HK-2 (cell line): Measurements from ENCODE around the gene IL2RG.
A peak's percentile ranks its signal among the peaks of the same experiment; 100 is the strongest.

Experiments used
- DNase-seq: peaks from one replicate; pipeline ENCODE4 v3.0.0-alpha.2; 2018; ENCODE audit not compliant: unreplicated experiment

The IL2RG gene

DNA sequence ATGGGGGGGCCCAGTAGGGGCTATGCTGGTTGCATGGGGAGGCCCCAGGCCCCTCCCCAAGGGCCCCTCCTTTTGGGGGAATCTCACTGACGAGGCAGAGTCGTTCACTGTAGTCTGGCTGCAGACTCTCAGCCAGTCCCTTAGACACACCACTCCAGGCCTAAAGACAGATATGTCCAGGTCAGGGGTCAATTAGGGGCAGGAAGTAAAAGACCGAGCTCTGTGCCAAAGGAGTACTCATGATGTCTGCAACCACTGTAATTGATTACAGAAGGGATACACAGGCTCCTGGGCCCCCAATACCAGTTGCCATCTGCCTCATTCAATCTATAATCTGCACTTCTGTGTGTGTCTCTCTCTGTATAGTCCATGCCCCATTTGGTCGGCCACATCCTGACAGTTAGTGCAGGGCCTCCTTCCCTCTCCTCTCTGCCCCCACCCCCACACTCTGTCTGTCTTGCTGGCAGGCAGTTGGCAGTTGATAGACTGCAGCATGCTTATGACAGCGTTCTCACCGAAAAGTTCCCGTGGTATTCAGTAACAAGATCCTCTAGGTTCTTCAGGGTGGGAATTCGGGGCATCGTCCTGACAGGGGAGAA lies 3.5 kb downstream of the IL2RG start:
- no peak for DNase-seq

DNA sequence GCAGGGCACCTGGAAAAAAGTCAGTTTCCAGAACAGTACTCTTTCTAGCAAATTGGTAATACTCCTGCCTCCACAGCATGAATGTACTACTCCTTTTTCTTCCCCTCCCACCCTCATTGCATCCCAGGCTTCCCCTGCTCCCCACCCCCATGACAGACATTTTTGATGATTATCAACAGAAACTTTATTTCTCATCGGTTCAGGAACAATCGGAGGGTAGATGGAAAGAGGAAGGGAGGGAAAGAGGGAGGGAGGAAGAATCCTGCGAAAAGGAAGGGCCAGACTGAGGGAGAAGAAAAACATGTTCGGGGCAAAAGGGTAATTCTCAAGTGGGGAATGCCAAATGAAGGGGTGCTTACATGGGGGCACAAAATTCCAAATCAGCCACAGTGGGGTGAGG lies 4.1 kb downstream of the IL2RG start:
- DNase-seq: no peak

DNA sequence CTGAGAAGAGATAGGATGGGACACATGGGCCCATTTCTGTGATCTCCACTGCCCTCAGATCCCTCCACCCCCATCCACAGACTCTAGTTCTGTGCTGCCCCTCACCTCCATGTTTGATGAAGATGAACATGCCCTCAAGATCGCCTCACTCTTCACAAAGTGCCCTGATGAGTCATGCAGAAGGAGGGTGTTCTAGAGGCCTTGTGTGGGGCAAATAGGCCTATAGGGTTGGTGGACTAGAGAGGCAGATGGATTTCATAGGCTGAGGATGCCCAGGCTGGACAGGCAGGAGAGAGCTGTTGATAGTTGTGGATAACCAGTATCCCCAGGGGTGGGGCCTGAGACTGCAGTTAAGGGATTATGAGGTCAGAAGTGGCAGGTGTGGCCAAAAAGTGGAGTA lies 5.0 kb downstream of the IL2RG start, which contains the start of gene CXorf65:
Gene CXorf65, minus strand, starts transcription at position 314 of the 400 bp plus-strand sequence. Its CDS starts 184 bp downstream, at position 130.
- DNase-seq: no peak

DNA sequence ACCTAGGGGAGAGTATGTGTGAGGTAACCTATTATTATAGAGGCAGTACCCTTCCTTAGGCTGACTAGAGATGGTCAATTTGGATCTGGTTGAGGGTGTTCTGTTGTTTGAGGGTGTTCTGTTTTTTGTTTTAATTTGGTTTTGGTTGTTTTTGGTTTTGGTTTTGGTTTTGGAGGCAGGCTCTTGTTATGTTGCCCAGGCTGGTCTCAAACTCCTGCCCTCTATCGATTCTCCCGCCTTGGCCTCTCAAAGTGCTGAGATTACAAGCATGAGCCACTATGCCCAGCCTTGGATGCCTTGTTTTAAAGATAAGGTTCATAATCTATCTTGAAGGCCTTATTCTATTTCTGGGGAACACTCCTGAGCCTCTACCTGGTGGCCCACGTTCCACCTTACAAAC lies 5.7 kb downstream of the IL2RG start:
- DNase-seq: no peak

DNA sequence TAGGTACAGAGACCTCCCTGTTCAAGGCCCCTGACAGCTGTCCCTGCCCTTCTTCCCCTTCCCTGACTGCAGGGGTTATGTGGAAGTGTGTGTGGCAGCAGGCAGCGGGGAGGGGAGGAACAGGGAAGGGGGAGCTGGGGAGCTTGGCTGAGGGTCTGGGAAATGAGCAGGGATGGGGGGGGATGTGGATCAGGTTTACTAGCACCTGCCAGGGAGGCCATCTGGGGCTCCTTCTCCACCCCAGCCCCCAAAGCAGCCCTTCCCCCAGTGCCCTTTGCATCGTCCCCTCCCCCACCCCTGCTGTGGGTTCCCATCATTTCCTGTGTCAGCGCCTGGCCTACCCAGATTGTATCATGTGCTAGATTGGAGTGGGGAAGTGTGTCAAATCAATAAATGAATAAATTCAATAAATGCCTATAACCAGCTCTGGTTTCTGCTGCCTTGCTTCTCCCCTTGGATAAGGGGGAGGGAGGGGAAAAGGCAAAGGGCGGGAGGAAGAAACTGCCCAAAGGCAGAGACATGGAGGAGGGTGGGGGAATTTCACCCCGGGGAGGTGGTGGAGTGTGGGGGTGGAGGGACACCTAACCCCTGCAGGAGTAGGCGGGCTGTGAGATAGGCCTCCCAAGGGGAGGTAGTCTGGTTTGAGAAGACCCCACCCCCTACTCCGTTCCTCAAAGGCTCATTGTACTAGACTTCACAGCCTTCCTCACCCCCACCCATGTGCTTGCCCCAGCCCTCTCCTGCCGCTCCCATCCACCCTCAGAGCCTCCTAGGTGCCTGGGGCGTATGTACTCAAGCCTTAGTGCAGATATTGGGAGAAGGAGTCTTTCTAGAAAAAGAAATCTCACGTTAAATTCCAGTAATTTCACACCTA lies 8.0 kb downstream of the IL2RG start:
- DNase-seq: no peak

DNA sequence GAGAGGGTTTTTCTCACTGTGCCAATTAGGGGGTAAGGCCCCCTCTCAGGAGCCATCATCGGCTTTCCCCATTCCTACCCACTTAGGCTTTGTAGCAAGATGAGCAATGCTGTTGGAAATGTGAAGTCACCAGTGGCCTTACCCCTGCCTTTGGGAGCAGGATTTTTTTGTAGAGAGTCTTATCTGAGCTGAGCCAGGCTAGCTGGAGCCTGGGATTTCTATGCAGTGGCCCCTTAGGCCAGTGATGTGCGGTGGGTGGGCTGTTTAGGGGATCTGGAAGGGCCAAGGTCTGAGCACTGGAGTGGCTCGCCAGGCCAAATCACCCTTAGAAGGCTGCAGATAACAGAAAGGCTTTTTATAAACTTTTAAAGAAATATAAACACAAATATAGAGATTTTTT lies 9.1 kb downstream of the IL2RG start:
- DNase-seq: no peak

DNA sequence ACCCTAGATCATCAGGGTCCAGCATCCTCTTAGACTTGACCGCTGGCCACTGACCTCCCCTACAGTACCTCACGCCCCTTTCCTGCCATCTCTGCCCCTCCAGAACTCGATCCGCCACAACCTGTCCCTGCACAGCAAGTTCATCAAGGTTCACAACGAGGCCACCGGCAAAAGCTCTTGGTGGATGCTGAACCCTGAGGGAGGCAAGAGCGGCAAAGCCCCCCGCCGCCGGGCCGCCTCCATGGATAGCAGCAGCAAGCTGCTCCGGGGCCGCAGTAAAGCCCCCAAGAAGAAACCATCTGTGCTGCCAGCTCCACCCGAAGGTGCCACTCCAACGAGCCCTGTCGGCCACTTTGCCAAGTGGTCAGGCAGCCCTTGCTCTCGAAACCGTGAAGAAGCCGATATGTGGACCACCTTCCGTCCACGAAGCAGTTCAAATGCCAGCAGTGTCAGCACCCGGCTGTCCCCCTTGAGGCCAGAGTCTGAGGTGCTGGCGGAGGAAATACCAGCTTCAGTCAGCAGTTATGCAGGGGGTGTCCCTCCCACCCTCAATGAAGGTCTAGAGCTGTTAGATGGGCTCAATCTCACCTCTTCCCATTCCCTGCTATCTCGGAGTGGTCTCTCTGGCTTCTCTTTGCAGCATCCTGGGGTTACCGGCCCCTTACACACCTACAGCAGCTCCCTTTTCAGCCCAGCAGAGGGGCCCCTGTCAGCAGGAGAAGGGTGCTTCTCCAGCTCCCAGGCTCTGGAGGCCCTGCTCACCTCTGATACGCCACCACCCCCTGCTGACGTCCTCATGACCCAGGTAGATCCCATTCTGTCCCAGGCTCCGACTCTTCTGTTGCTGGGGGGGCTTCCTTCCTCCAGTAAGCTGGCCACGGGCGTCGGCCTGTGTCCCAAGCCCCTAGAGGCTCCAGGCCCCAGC lies 10.5 kb downstream of the IL2RG start:
- DNase-seq: no peak

DNA sequence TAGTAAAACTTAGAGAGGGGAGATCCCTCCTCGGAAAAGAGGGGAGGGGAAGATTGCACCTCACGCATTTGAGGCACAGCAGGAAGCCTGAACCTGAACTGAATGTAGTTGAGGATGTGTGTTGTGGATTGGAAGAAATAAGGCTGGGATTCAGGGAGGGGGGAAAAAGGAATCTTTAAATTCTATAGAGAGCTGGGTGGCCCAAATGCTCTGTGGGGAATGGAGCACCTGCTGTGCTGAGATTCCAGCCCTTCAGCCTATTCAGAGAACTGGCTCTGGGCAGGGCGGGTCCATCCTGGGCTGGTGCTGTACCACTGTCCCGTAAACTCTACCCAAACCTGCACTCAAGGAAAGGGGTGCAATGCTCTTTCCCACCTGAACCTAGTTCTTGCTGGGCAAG lies 11.6 kb downstream of the IL2RG start:
- DNase-seq: no peak

DNA sequence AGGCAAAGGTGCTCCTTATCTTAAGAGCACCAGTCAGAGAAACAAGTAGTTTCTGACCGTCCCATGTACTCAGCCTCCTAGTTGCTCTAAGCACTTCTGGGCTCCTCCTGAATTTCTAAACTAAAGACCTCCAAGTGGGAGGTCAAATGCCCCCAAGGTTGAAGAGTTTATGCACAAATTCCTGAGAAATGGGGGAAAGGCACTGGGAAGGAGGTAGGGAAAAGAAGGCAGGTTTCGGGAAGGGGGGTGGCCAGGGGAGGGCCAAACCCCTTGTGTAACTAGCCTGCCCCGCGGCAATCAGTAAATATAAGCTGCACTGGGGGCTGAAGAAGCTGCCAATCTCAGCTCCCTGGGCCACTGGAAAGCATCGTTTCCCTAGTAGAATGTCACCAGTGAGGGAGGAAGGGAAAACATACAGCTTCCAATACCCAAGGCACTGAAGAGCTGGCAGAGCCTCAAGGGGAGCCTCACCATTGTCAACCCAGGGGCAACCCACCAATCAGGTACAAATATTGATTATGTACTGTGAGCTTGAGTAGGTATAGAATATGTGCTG lies 12.3 kb downstream of the IL2RG start:
- no peak for DNase-seq

DNA sequence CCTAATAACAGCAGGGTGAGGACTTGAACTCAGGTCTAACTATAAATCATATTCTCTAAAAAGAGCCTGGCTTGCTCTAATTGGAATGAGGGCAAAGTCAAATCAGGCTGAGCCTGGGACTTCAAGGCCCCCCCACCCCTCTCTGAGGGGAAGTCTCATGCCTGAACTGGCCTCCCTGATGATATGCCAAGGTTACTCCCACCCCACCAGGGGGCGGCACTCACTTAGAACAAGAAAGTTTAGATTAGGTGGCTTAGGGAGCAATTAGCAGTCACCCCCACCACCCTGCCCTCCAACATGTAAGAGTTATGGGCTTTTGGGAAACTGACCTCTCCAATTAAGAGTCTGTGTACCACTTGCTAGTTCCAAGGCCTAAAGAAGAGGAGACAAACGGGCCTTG lies 13.1 kb downstream of the IL2RG start:
- DNase-seq: peak; percentile 25

DNA sequence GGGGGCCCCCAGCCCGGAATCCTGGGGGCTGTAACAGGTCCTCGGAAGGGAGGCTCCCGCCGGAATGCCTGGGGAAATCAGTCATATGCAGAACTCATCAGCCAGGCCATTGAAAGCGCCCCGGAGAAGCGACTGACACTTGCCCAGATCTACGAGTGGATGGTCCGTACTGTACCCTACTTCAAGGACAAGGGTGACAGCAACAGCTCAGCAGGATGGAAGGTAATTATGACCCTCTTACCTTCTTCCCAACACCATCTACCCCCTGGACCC lies 14.7 kb downstream of the IL2RG start:
- DNase-seq: no peak

DNA sequence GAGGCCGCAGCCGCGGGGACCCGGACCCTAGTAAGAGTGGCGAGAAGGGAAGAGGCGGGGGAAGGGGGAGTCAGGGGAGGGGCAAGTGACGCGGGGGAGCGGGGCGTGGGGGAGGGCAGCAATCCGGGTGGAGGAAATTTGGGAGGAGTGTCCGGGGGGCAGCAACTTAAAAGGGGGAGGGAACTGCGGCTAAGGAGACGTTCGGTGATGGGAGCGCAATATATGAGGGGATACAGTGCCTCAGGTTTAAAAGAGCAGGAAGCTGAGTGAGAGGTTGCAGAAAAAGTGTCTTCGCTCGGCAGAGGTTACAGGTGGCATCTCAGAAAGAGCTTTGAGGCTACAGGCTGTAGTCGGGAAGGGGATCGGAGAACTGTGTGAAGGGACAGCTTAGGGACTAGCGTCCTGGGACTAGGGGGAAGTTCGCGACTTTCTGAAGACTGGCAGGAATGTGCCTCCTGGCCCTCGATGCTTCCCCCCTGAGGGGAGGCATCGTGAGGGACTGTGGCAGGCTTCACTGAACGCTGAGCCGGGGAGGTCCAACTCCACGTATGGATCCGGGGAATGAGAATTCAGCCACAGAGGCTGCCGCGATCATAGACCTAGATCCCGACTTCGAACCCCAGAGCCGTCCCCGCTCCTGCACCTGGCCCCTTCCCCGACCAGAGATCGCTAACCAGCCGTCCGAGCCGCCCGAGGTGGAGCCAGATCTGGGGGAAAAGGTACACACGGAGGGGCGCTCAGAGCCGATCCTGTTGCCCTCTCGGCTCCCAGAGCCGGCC lies 15.2 kb downstream of the IL2RG start:
- peak; percentile 20 for DNase-seq

DNA sequence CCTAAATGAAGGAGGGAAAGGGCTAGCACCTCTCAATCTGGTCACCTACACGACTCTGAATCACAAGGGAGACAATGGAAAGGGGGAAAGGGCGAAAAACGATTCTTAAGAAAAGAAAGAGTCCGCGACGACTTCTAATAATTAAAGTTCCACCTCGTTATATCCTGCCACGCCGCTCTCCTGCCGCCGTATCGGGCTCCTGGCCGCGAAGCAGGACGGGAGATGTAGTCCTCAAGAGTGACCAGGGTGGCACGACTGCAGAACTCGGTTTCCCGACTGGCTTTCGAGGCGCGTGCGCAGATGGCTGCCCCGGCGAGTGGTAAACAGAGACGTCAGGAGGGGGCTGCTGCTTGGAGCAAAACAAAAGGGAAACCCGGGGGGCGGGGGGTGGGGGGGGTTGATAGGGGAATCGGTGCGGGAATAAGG lies 15.8 kb downstream of the IL2RG start, which contains the start of gene FOXO4:
Gene FOXO4, plus strand, starts transcription at position 297 of the 426 bp plus-strand sequence. CDS start 678 bp downstream, outside the sequence.
- peak; percentile 86 for DNase-seq

DNA sequence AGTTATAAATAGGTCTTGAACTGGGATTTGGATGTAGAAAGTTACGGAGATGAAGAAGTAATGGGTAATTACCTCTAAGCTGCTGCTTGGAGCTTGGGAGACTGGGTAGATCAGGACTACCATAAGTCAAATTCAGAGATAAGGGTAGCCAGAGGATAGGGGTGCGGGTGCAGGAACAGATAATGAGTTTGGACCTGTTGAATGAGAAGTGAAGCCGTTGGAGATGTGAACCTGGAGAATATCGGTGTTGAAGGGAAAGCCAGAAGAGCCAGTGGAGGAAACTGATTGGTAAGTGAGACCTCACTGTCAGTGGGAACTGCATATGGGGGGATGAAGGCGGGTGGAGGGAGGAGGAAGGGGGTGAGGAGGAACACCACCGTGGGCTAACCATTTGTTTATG lies 16.3 kb downstream of the IL2RG start:
- no peak for DNase-seq

DNA sequence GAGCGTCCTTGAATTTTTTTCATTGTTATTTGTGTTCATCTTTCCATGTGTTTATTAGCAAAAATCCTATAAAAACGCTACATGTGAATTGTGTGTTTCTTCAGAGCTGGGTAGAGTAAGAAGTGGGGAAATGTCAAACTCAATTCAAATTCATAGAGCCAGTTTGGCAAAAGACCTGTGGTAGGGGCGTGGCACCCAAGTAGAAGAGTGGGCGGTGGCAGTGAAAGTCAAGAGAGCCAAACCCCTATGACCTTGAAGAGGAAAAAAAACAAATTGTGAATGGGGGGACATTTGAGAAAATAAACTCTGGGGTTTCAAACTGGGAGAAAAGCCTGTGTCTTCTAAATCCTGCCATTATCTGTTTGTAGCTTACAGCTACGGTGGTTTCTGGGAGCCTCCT lies 20.1 kb downstream of the IL2RG start:
- DNase-seq: no peak

DNA sequence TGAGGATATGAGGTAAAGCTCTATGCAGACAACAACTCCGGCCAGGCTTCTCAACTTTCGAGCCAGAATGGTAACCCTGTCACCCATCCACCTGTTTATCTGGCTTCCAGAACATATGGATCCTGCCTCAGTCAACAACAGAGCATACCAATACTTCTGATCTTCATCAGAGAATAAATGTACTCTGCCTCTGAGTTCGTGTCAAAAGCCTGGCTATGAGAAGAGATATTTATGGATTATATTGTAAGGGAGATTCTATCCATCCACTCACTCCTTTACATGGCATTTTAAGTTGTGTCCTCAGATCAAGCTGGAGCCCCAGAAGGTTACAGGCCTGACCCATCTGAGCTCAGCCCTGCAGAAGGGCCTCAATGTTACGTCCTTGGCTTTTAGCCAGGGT lies 25.5 kb downstream of the IL2RG start:
- DNase-seq: no peak

DNA sequence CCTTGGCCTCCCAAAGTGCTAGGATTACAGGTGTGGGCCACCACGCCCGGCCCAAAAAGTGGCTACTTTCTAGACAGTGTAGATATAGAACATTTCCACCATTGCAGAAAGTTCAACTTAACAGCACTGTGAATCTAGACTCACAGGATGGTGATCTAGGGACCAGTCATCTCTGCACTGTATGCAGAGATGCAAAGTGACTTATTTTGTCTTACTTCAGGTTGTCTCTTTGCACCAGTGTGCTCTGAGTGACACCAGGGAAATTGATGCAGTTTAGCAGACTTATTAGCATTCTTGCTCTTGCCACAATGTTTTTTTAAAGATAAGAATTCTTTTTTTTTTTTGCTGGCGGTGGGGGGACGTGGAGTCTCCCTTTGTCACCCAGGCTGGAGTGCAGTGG lies 28.6 kb downstream of the IL2RG start:
- DNase-seq: no peak

DNA sequence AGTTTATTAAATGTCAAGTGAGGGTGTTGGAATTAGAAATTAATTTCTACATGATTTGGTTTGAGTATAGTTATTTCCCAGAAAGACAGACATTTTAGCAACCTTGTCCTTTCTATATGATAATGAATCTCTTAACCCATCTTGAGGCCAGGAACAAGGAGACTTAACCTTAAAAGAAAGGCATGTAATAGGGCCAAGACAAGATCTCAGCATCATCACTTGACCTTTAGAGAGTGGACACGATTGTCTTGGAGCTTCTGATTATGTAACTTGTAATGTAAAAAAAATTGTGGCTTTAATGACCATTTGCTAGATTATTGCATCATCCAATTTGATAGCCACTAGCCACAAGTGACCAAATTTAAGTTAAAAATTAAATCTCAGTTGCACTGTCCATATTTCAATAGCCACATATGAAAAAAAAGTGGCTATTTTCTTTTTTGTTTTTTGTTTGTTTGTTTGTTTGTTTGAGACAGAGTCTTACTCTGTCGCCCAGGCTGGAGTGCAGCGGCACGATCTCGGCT lies 29.2 kb downstream of the IL2RG start:
- DNase-seq: no peak

DNA sequence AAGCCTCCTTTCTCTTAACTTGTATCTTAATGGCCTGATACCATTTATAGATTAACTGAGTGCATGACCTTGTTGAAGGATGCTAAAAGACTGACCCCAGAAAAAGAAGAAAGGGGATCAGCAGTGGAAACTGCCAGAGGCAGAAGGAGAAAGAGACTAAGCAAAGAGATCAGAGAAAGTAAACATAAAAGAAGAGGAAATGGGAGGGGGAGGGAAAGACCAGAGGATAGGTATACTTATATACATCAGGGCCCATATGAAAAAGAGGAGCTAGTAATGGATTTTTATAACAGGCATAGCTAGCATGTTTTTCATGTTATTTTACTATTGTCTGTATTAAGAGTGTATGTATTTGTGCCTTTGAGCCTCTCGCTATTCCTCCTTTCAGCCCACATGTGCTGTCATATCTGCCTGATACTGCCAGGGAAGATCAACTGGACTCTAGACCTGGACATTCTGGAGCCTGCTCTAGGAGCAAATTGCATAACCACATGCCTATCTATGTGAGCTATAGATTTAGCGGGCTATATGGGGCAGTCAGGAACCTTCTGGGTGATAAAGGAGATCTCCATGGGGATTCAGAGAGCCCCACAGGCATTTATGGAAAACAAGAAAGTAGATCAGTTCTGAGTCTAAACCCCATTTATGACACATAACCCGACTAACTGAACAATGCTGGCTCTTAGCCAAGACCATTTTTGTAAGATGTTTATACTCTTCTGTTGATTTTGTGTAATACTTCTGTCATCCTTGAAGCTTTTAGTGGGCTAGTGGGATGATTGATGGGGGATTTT lies 29.9 kb downstream of the IL2RG start:
- no peak for DNase-seq

DNA sequence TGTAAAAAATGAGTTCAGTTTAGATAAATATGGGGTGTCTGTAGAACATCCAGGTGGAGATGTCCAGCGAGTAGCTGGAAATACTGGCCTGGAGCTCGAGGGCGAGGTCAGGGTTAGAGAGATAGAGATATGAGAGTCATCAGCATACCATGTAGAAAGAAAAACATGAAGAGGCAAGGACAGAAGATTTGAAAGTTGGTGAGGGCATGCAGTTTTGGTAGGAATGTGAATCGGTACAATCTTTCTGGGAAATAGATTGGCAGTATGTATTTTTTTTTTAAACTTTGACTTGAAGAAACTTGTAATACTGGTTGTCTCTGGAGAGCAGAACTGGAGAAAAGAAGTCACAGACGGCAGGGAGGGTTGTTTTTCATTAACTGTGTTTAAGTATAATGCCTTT lies 40.8 kb downstream of the IL2RG start:
- no peak for DNase-seq
